ENCODE data around the gene P2RY2.

DNA sequence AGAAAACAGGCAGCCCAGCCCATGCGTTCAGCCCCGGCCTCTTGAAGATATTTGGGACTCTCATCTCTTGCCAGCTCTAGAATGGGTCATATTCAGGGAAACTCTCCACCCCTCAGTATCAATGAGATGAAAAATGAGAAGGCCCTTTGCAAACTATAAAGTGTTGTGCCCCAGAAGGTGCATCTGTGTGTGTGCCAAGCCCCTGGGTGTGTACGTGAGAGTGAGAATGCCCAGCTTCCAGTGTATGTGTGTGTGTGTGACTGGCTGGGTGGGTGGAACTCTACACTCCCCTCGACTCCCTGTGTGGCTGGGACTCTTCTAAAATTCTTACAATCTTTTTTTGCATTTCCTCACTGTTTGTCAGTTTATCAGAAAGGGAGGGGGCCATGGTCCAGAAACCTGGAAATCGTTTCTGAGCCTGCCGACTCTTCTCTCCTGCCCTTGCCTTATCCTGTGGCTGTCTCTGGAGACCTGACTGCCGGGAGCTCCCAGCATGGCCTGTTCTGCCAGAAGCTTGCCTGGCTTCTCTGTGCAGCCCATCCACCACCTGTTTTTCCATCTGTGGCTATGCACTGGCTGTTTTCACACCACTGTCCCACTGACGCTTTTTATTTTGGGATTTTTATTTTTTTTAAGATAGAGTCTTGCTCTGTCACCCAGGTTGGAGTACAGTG is 55.3 kb downstream of the P2RY2 start:
- TF ChIP-seq CTCF (conservative IDR thresholded peaks at IDR 0.05) (no peak), EZH2 (IDR thresholded peaks at IDR 0.05; ENCODE audit: low read depth) (no peak)

Data from PC-9 (cell line).